D721Med (cell line): ENCODE results near the gene JAKMIP1.
"Not testable (repeated sequence)": the region's sequence is repeated elsewhere in the genome, so short reads cannot be mapped to it uniquely, and the experiment has no call there.

Experiments used
- DNase-seq: peaks from one replicate; pipeline ENCODE4 v3.0.0; 2011; ENCODE audit warnings: low spot score; ENCODE audit not compliant: insufficient read length
- FAIRE-seq: peaks from 2 replicates; lab custom pipeline; 2011; peaks lifted over from hg19 to GRCh38; lab: Jason Lieb, UNC
- TF ChIP-seq, protein P1 (sequence below): IDR thresholded peaks from 2 replicates; pipeline ENCODE4 v1.5.1; 2012; ENCODE audit warnings: mild to moderate bottlenecking, control low read depth; ENCODE audit not compliant: insufficient read depth; ENCODE audit errors: missing control alignments

The JAKMIP1 gene

DNA sequence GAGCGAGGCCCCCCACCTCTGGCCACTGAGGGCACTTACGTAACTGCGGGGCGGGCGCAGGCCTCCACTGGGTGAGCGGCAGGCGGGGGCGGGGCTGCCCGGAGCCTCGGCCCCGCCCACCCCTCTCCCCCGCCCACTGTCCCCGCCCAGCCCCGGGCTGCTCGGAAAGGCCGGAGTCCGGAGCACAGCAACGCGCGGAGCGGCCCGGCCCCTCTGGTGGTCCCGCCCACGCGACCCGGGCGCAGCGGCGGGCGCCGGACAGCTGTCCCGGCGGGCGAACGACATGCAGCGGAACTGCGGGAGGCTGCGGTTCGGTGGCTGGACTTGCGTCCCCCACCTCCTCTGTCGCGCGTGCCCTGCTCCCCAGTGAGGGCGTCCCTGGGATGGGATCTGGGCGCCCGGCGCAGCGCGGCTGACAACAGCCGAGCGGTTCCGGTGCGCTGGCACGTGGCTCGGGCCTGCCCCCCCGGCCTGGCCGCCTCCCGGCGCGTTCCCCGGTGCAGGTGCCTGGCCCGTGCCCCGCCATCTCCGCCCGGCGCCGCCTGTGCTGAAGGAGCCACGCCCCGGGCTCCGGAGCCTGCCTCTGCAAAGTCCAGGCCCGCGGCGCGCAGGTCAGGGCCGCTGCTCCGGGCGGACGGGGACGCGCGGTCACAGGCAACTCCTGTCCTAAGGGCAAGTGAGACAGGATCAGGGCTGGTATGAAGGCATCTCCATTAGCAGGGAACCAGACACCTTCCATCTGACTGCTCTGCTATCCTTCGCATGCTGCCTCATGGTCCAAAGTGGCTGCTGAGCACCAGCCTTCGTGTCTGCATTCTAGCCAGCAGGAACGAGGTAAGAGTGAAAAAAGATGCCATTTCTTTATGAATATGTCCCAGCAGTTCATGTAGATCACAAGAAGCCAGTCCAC, 21.8 kb upstream of the JAKMIP1 start:
- no peak for FAIRE-seq
- DNase-seq, result no peak
- TF ChIP-seq, protein P1, sequence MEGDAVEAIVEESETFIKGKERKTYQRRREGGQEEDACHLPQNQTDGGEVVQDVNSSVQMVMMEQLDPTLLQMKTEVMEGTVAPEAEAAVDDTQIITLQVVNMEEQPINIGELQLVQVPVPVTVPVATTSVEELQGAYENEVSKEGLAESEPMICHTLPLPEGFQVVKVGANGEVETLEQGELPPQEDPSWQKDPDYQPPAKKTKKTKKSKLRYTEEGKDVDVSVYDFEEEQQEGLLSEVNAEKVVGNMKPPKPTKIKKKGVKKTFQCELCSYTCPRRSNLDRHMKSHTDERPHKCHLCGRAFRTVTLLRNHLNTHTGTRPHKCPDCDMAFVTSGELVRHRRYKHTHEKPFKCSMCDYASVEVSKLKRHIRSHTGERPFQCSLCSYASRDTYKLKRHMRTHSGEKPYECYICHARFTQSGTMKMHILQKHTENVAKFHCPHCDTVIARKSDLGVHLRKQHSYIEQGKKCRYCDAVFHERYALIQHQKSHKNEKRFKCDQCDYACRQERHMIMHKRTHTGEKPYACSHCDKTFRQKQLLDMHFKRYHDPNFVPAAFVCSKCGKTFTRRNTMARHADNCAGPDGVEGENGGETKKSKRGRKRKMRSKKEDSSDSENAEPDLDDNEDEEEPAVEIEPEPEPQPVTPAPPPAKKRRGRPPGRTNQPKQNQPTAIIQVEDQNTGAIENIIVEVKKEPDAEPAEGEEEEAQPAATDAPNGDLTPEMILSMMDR, result no peak

DNA sequence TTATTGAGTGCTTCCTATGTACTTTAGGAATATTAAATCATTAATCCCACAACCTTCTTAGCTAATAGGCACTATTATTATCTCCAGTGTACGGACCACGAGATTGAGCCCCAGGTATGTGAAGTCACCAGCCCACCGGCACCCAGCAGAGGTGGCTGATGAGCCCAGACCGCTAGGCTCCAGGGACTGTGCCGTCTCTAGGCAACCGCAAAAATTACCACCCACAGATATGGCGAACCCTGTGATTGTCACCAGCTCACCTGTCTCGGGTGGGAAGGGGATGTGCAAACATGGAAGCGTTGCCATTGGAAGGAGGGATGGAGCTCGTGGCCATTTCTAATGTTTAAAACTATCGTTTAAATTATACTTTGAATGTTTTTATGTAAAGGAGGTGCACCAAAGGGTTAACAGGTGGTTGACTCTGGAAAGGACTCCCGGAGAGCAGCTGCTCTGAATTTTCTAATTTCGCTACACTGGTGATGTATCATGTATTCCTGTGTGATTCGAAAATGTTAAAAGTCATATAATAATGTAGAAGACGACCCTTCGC, 21.0 kb upstream of the JAKMIP1 start:
- no peak for FAIRE-seq
- DNase-seq, result no peak
- TF ChIP-seq, protein P1, result no peak

DNA sequence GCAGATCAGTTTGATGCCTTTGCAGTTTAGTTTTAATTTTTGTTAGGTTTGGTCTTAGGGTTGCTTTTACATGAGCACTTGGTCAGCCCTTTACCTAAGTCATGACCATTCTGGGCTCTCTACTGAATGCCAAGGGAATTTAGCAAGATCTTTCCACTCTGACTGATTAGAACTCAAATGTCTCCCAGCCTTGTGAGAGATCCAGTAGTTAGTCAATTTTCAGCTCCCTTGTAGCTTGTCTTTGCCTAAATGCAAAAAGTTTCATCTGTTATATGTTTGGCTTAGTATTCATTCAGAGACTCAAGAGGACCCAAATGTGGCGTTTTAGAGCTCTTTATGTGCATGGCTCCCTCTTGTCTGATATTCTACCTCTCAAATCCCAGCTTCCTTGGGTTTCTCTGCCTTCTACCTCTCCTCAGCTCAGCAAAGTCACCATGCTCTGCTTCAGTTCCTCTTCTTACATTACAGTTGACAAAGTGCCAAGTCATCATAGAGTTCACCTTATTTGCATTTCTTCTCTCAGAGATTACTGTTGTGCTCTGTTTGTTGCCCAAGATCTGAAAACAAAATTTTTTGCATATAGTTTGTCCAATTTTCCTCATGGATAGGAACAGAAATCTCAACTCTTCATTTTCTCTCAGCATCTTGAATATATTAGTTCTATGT, 17.5 kb upstream of the JAKMIP1 start:
- TF ChIP-seq, protein P1, result no peak
- FAIRE-seq, result no peak
- DNase-seq, result no peak

DNA sequence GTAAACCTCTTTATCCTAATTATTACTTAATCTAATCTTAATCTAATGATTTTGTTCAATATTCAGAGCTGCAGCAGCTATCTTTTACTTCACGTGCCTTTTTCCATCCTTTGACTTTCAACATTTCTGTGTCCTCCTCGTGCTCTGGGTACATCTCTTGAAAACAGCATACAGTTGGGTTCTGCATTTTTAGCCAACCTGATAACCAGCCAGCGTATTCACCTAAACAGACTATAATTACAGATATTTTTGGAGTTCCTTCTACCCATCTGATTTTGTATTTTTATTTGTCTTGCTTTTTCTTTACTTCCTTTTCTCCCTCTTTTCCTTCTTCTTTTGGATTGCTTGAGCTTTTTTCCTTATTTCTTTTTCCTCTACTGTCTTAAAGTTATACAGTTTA, 16.2 kb upstream of the JAKMIP1 start:
- FAIRE-seq (no peak), DNase-seq (no peak)
- TF ChIP-seq, protein P1, result no peak

DNA sequence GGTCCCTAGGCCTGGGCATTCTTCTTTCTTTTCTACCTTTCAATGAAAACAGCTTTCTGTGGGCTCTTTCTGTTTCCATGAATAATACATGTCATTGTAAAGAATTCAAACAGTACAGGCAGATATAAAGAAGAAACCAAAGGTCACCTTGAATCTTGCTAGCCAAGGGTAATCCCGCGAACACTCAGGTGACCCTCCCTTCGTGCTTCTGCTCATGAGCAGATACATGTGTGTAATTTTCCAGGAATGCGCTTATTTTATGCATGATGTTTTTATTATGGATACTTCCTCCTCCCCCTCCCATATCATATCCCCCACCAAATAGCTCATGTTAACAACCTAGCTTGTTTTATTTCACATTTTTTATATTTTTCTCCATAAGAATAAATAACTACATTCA, 9.6 kb upstream of the JAKMIP1 start:
- FAIRE-seq (no peak), DNase-seq (no peak)
- TF ChIP-seq, protein P1, result no peak

DNA sequence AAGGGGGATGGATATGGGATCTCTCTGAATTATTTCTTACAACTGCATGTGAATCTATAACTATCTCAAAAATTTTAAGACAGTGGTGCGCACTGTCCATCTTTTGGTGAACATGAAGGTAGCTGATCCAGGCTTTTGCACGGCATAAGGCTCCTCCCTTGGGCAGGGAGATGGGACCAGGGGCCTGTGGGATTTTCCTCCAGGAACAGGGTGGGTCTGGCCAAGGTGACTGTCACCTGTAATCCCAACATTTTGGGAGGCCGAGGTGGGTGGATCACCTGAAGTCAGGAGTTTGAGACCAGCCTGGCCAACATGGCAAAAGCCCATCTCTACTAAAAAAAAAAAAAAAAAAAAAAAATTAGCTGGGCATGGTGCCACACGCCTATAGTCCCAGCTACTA, 8.9 kb upstream of the JAKMIP1 start:
- not testable (repeated sequence) for FAIRE-seq, DNase-seq

DNA sequence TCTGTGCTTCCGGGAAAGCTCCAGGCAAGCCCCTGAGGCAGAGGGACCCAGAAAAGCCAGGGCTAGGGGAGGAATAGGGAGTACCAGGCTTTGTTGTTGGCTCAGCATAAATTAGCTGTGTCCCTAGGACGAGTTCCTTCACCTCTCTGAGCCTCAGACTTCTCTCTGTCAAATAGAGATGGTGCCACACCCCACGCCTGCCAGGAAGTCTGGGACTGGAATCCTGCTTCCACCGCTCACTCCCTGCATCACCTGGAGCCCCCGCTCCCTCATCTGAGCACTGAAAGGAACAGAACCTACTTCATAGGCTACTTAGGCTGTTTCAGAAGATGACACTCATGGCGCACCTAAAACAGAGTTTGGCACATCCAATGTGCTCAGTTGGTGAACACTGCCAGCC, 8.1 kb upstream of the JAKMIP1 start:
- FAIRE-seq, result no peak
- TF ChIP-seq, protein P1, result no peak
- no peak for DNase-seq
